IMR-90 (cell line): ENCODE results near the gene OTOGL.

Source experiments
- BHLHE40 ChIP-seq: fragments of 150-350 bp; IDR thresholded peaks from 2 replicates; pipeline ENCODE4 v1.6.1; 2016; ENCODE audit warnings: mild to moderate bottlenecking, low read depth, low read length
- CHD1 ChIP-seq: IDR thresholded peaks from 2 replicates; pipeline ENCODE4 v1.6.1; 2012; ENCODE audit warnings: low read depth, low read length, improper control_type of control experiment
- CTCF ChIP-seq: conservative IDR thresholded peaks from 2 replicates; pipeline ENCODE4 v1.5.1; 2012; ENCODE audit warnings: mild to moderate bottlenecking, low read depth, low read length, improper control_type of control experiment
- ELK1 ChIP-seq: fragments of 150-350 bp; IDR thresholded peaks from 2 replicates; pipeline ENCODE4 v1.6.1; 2016; ENCODE audit warnings: low read depth, mild to moderate bottlenecking, low read length, moderate library complexity, borderline replicate concordance
- FOS ChIP-seq: fragments of 150-350 bp; IDR thresholded peaks from 2 replicates; pipeline ENCODE4 v1.6.1; 2016; ENCODE audit warnings: low read depth, low read length
- MAFK ChIP-seq: IDR thresholded peaks from 2 replicates; pipeline ENCODE4 v1.6.1; 2012; ENCODE audit warnings: low read depth, low read length, improper control_type of control experiment
- MAZ ChIP-seq: IDR thresholded peaks from 2 replicates; pipeline ENCODE4 v1.6.1; 2012; ENCODE audit warnings: low read depth, mild to moderate bottlenecking, low read length, improper control_type of control experiment, moderate library complexity, borderline replicate concordance
- MXI1 ChIP-seq: IDR thresholded peaks from 2 replicates; pipeline ENCODE4 v1.6.1; 2012; ENCODE audit warnings: low read depth, mild to moderate bottlenecking, low read length, moderate library complexity, borderline replicate concordance
- NFE2L2 ChIP-seq: fragments of 150-350 bp; IDR thresholded peaks from 2 replicates; pipeline ENCODE4 v1.6.1; 2016; ENCODE audit warnings: low read depth, mild to moderate bottlenecking, low read length
- POLR2A ChIP-seq: IDR thresholded peaks from 2 replicates; pipeline ENCODE4 v1.6.1; 2012; ENCODE audit warnings: mild to moderate bottlenecking, low read depth, low read length
- RAD21 ChIP-seq: IDR thresholded peaks from 2 replicates; pipeline ENCODE4 v1.6.1; 2012; ENCODE audit warnings: low read length, improper control_type of control experiment
- RFX5 ChIP-seq: IDR thresholded peaks from 2 replicates; pipeline ENCODE4 v1.8.0; 2012; ENCODE audit warnings: low read depth, mild to moderate bottlenecking, low read length, moderate library complexity
- SMC3 ChIP-seq: fragments of 150-350 bp; IDR thresholded peaks from 2 replicates; pipeline ENCODE4 v1.6.1; 2016; ENCODE audit warnings: low read depth, mild to moderate bottlenecking, antibody characterized with exemption, low read length, moderate library complexity
- USF2 ChIP-seq: fragments of 150-350 bp; IDR thresholded peaks from 2 replicates; pipeline ENCODE4 v1.6.1; 2017; ENCODE audit warnings: mild to moderate bottlenecking, antibody characterized with exemption, low read length, low read depth

- TF ChIP-seq CHD1 (no peak), MAFK (no peak), CTCF (no peak), FOS (no peak), POLR2A (no peak), RFX5 (no peak), SMC3 (no peak), BHLHE40 (no peak), MXI1 (no peak), MAZ (no peak), USF2 (no peak), RAD21 (no peak), NFE2L2 (no peak), ELK1 (no peak)
Measured at GRCh38 chr12:80373666-80374065, 274.3 kb downstream of the OTOGL start.
